GM06990 (cell line): ENCODE data around the gene ABLIM3.

ENCODE experiments used
- DNase-seq: peaks from one replicate; pipeline ENCODE4 v3.0.0-alpha.2; 2011; ENCODE audit not compliant: insufficient read length; ENCODE audit errors: extremely low read depth
- H3K27me3 ChIP-seq: replicated peaks from 2 replicates; pipeline ENCODE4 v1.6.0; 2011; ENCODE audit warnings: low read length; ENCODE audit not compliant: control insufficient read depth, insufficient read depth
- H3K36me3 ChIP-seq: 2 replicates; pipeline ENCODE4 v1.5.1; 2011; ENCODE audit warnings: low read length; ENCODE audit not compliant: control insufficient read depth, insufficient read depth
- H3K4me3 ChIP-seq: replicated peaks from 2 replicates; pipeline ENCODE4 v1.5.1; 2011; ENCODE audit warnings: low read depth, mild to moderate bottlenecking, control low read depth, low read length
- CTCF ChIP-seq: IDR thresholded peaks from 2 replicates; pipeline ENCODE4 v1.5.1; 2011; ENCODE audit warnings: low read length, control low read depth, mild to moderate bottlenecking, inconsistent platforms; ENCODE audit not compliant: insufficient read depth, poor library complexity, severe bottlenecking

Gene ABLIM3

GRCh38 chr5:149161026-149161687, 19.9 kb downstream of the ABLIM3 start:
- H3K27me3 ChIP-seq = no peaks in the 10 kb centered on the region
- no peak for DNase-seq
- no peak for TF ChIP-seq CTCF
- H3K4me3 ChIP-seq = no peak overlapping the region
- no peaks in the 10 kb centered on the region for H3K36me3 ChIP-seq

GRCh38 chr5:149161850-149162249, 20.6 kb downstream of the ABLIM3 start:
- Histone ChIP-seq H3K36me3 (no peaks in the 10 kb centered on the region), H3K4me3 (no peak overlapping the region), H3K27me3 (no peaks in the 10 kb centered on the region)
- no peak for DNase-seq
- TF ChIP-seq CTCF = no peak

GRCh38 chr5:149162401-149163084, 21.2 kb downstream of the ABLIM3 start:
- no peak overlapping the region for H3K4me3 ChIP-seq
- no peak for DNase-seq
- no peak for TF ChIP-seq CTCF
- H3K36me3 ChIP-seq = no peaks in the 10 kb centered on the region
- H3K27me3 ChIP-seq = no peaks in the 10 kb centered on the region

- no peaks in the 10 kb centered on the region for H3K27me3 ChIP-seq
- no peak for TF ChIP-seq CTCF
- DNase-seq = no peak
- no peaks in the 10 kb centered on the region for H3K36me3 ChIP-seq
- no peak overlapping the region for H3K4me3 ChIP-seq
Observed at GRCh38 chr5:149164731-149165130, 23.4 kb downstream of the ABLIM3 start.

- H3K27me3 ChIP-seq = no peaks in the 10 kb centered on the region
- H3K4me3 ChIP-seq = no peak overlapping the region
- H3K36me3 ChIP-seq = no peaks in the 10 kb centered on the region
- no peak for TF ChIP-seq CTCF
- no peak for DNase-seq
Observed at GRCh38 chr5:149166128-149166527, 24.8 kb downstream of the ABLIM3 start.
